Measurements from ENCODE around the gene GALNT17. TPM values are rescaled to one million over a fixed set of nuclear protein-coding genes. Genes with fewer than 3 reads are reported as not detected.

Gene GALNT17
- total RNA-seq, 2 donors from 2014 or later, result 46.7 to 58.1 TPM

DNA sequence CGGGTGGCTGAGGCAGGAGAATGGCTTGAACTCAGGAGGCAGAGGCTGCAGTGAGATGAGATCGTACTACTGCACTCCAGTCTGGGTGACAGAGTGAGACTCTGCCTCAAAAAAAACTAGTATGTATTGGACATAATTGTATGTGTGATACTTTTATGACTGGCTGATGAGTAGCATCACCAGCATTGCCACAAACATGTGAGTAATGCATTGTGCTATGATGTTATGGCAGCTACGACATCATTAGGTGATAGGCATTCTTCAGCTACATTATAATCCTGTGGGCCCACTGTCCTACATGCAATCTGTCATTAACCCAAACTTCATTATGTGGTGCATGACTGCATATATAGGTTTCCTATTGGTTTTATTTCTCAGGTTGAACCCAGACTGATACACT, 352.4 kb downstream of the GALNT17 start:
- DNase-seq (ENCODE audit: low spot score), result no peak
- H3K36me3 ChIP-seq, result no peaks in the 10 kb centered on the region
- TF ChIP-seq POLR2AphosphoS5 (IDR thresholded peaks at IDR 0.05) (no peak), POLR2A (IDR thresholded peaks at IDR 0.05) (no peak)
- TF ChIP-seq, protein P1, sequence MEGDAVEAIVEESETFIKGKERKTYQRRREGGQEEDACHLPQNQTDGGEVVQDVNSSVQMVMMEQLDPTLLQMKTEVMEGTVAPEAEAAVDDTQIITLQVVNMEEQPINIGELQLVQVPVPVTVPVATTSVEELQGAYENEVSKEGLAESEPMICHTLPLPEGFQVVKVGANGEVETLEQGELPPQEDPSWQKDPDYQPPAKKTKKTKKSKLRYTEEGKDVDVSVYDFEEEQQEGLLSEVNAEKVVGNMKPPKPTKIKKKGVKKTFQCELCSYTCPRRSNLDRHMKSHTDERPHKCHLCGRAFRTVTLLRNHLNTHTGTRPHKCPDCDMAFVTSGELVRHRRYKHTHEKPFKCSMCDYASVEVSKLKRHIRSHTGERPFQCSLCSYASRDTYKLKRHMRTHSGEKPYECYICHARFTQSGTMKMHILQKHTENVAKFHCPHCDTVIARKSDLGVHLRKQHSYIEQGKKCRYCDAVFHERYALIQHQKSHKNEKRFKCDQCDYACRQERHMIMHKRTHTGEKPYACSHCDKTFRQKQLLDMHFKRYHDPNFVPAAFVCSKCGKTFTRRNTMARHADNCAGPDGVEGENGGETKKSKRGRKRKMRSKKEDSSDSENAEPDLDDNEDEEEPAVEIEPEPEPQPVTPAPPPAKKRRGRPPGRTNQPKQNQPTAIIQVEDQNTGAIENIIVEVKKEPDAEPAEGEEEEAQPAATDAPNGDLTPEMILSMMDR (IDR thresholded peaks at IDR 0.05), result no peak
- H3K9me3 ChIP-seq, result no peaks in the 10 kb centered on the region
- H3K27ac ChIP-seq, result no peak overlapping the region
- no peaks in the 10 kb centered on the region for H3K27me3 ChIP-seq (replicated peaks; ENCODE audit: insufficient read depth)
- intact Hi-C loops (cut with DNase I), result no loop called here
- no peaks in the 10 kb centered on the region for H3K4me1 ChIP-seq (replicated peaks)
- WGBS, result 92% methylated on average over 3 of the region's 3 CpGs
- no peak overlapping the region for H3K4me3 ChIP-seq

DNA sequence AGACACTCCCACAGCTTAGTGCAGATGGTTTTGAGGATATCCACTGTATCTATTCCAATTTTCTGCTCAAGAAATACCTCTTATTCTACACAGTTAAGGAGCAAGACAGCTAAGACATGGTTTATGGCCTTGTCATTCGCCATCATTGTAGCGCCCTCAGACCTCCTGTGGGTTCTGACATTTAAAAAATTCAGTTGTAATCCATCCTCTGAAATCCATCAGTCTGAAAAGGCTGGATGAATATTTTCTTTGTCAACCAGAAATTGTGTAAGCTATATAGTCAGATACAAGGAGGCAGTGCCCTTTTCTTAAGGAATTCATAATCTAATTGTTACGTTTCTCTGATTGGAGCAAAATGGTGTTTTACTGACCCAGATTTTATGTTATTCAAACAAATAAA, 353.6 kb downstream of the GALNT17 start:
- intact Hi-C loops (cut with DNase I), result no loop called here
- H3K4me3 ChIP-seq, result no peak overlapping the region
- H3K27ac ChIP-seq, result no peak overlapping the region
- no peaks in the 10 kb centered on the region for H3K4me1 ChIP-seq (replicated peaks)
- no peaks in the 10 kb centered on the region for H3K27me3 ChIP-seq (replicated peaks; ENCODE audit: insufficient read depth)
- no peaks in the 10 kb centered on the region for H3K36me3 ChIP-seq
- H3K9me3 ChIP-seq, result no peaks in the 10 kb centered on the region
- WGBS, result 90% methylated on average over 3 of the region's 3 CpGs
- TF ChIP-seq POLR2A (IDR thresholded peaks at IDR 0.05) (no peak), POLR2AphosphoS5 (IDR thresholded peaks at IDR 0.05) (no peak)
- TF ChIP-seq, protein P1 (IDR thresholded peaks at IDR 0.05), result no peak
- DNase-seq (ENCODE audit: low spot score), result no peak

DNA sequence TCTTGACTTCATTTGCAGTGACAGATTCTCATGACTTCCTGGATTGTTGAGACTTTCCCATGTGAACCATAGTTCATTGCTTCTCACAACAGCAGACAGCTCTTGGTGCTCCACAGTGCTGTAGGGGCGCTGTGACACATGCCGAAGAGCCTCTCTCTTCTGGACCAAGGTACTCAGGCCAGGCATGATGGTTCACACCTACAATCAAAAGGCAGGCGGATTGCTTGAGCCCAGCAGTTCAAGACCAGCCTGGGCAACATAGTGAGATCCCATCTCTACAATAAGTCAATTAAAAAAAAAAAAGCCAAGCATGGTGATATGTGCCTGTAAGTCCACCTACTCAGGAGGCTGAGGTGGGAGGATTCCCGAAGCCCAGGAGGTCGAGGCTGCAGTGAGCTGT, 354.5 kb downstream of the GALNT17 start:
- Histone ChIP-seq H3K27ac (no peak overlapping the region), H3K36me3 (no peaks in the 10 kb centered on the region), H3K9me3 (no peaks in the 10 kb centered on the region), H3K4me3 (no peak overlapping the region), H3K4me1 (replicated peaks) (no peaks in the 10 kb centered on the region), H3K27me3 (replicated peaks; ENCODE audit: insufficient read depth) (no peaks in the 10 kb centered on the region)
- no peak for DNase-seq (ENCODE audit: low spot score)
- TF ChIP-seq POLR2A (IDR thresholded peaks at IDR 0.05), result no peak
- TF ChIP-seq, protein P1 (IDR thresholded peaks at IDR 0.05), result no peak
- TF ChIP-seq POLR2AphosphoS5 (IDR thresholded peaks at IDR 0.05), result no peak
- 94% methylated on average over 5 of the region's 5 CpGs for WGBS
- intact Hi-C loops (cut with DNase I), result no loop called here

DNA sequence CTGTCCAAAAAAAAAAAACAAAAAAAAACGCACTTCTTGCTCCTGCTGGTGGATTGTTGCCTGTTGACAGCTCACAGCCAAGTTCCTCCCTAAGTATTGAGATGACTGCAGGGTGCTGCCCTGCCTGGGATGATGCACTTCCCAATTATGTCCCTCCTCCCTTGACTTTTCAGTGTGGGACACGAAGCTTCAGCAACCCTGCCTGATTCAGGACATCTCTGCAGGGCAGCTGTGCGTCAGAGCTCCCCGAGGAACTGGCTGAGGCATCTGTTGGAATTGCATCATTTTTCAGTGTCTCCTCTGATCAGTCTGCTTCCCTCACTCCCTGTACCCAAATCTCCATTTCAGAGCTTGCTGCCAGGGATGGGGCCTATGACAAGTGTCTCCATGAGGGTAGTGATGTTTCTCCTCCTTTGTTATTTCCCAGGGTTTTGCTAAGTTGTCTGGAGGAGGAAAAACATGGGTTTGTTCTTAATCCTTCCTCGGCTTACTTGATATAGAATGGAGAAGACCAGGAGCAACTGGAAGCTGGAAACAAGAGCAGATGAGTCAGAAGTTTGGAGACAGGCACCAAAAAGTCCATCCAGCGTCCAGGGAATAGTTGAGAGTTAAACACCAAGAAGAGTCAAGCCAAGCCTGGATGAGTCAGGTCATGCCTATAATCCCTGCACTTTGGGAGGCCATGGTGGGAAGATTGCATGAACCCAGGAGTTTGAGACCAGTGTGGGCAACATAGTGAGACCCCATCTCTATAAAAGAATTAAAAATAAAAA, 355.1 kb downstream of the GALNT17 start:
- WGBS, result 66% methylated on average over 6 of the region's 6 CpGs
- Histone ChIP-seq H3K27me3 (replicated peaks; ENCODE audit: insufficient read depth) (no peaks in the 10 kb centered on the region), H3K4me3 (no peak overlapping the region), H3K27ac (no peak overlapping the region), H3K36me3 (no peaks in the 10 kb centered on the region), H3K9me3 (no peaks in the 10 kb centered on the region), H3K4me1 (replicated peaks) (no peaks in the 10 kb centered on the region)
- intact Hi-C loops (cut with DNase I), result no loop called here
- TF ChIP-seq, protein P1 (IDR thresholded peaks at IDR 0.05), result no peak
- TF ChIP-seq POLR2AphosphoS5 (IDR thresholded peaks at IDR 0.05) (no peak), POLR2A (IDR thresholded peaks at IDR 0.05) (no peak)
- DNase-seq (ENCODE audit: low spot score), result no peak

DNA sequence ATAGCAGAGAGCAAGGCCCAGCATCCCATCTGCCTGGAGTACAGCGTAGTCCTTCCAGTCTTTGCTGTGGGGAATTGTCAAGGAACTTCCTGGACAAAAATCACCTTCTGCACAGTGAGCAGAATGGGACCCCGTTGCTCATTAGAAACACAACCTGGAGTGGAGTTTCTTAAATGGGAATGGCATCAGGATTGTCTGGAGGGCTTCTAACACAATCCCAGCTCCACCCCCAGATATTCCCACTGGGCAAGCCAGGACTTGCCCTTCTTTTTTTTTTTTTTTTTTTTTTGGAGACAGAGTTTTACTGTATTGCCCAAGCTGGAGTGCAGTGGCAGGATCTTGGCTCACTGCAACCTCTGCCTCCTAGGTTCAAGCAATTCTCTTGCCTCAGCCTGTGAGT, 356.4 kb downstream of the GALNT17 start:
- Histone ChIP-seq H3K27ac (no peak overlapping the region), H3K4me3 (no peak overlapping the region), H3K4me1 (replicated peaks) (no peaks in the 10 kb centered on the region), H3K9me3 (no peaks in the 10 kb centered on the region), H3K36me3 (no peaks in the 10 kb centered on the region), H3K27me3 (replicated peaks; ENCODE audit: insufficient read depth) (no peaks in the 10 kb centered on the region)
- DNase-seq (ENCODE audit: low spot score), result no peak
- intact Hi-C loops (cut with DNase I), result no loop called here
- WGBS, result 68% methylated on average over 2 of the region's 2 CpGs
- no peak for TF ChIP-seq POLR2A (IDR thresholded peaks at IDR 0.05)
- no peak for TF ChIP-seq POLR2AphosphoS5 (IDR thresholded peaks at IDR 0.05)
- TF ChIP-seq, protein P1 (IDR thresholded peaks at IDR 0.05), result no peak

Data from prostate gland (tissue), 2 donors.